ENCODE data around the gene VDAC2. TPM values are rescaled to one million over a fixed set of nuclear protein-coding genes. Genes with fewer than 3 reads are reported as not detected.

Gene VDAC2
- total and polyA plus RNA-seq, 5 donors = 362 to 429 (median 371) TPM

DNA sequence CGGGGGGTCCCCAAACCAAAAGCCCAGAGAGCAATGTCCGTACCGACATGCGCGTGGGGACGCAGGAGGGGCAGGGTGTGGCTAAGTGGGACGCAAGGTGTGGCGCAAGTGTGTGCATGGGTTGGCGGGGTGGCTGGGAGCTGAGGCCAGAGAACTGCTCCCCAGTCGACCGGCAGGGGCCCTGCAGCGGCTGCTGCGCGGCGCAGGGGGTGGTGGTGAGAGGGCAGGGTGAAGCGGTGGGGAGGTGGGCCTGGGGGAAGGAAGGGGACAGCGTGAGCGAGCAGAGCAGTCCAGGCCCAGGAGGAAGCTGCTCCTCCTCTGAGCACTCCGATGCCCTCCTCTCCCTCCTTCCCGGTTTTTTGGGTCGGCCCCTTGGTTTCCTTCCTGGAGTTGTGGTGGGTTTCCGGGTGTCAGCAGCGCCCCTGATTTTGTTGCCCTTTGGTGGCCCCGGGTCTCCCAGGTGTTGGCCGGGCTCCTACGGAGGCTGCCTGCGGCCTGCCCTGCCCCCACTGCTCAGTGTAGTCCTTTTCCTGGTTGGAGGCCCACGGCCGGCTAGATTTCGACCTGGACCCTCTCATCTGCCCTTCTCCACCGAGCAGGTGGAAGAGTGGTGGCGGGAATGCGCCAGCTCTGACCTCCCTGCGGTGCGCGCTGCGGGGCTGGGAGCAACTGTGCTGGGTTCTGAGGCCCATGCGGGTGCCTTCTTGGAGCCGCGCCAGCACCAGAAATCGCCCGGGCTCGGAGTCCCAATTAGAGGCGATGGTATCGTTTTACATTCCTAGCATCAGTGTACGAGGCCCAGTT is 65.7 kb downstream of the VDAC2 start:
- intact Hi-C loops (cut with DNase I) = no loop called here
- peak overlapping the region; percentile 27 for H3K4me3 ChIP-seq (ENCODE audit: low read length)
- no peaks in the 10 kb centered on the region for H3K27me3 ChIP-seq (ENCODE audit: control insufficient read depth, insufficient read depth)
- no peak overlapping the region for H3K27ac ChIP-seq (ENCODE audit: low read length)
- ATAC-seq (peak; percentile 52 to 83), DNase-seq (peak; percentile 38 to 70 (median 64))
- WGBS = 42% methylated on average over 46 of the region's 46 CpGs
- H3K4me1 ChIP-seq (ENCODE audit: control insufficient read depth, insufficient read depth, low read length) = no peaks in the 10 kb centered on the region
- H3K9me3 ChIP-seq (ENCODE audit: control insufficient read depth, low read length) = no peaks in the 10 kb centered on the region

DNA sequence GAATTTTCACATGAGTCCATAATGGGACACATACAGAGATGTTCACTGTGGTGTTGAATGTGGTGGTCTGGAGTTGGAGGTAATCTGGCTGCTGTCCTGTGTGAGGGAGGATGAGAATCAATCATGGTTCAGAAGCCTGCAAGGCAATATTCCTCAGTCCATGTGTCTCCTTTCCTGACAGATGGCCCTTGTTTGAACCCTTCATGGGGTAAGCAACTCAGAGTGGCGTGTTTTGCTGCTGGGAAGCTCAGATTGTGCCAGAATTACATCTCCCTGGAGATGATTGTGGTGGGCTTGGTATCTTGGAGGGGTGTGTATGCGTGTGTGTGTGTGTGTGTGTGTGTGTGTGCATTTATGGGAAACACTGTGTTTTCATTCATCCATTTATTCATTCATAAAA is 69.6 kb downstream of the VDAC2 start:
- no peak overlapping the region for H3K27ac ChIP-seq (ENCODE audit: low read length)
- H3K27me3 ChIP-seq (ENCODE audit: control insufficient read depth, insufficient read depth) = no peaks in the 10 kb centered on the region
- DNase-seq (no peak), ATAC-seq (no peak)
- H3K4me1 ChIP-seq (ENCODE audit: control insufficient read depth, insufficient read depth, low read length) = peaks cover 2% of the 10 kb centered on the region
- WGBS = 91% methylated on average over 2 of the region's 2 CpGs
- H3K9me3 ChIP-seq (ENCODE audit: control insufficient read depth, low read length) = no peaks in the 10 kb centered on the region
- intact Hi-C loops (cut with DNase I) = no loop called here
- no peak overlapping the region for H3K4me3 ChIP-seq (ENCODE audit: low read length)

Other genes starting within 250 kb of the VDAC2 start
- gene SAMD8, start 99.1 kb upstream of the VDAC2 start, total RNA-seq = 10 to 100 TPM; 21.4 to 26.7 (median 24.5) TPM
- 8.8 TPM for gene SAMD8, start 99.1 kb upstream of the VDAC2 start, polyA plus RNA-seq
- gene COMTD1, start 25.2 kb downstream of the VDAC2 start, total RNA-seq = 10 to 100 TPM; 17.3 to 24.3 (median 20.0) TPM
- 44.1 TPM for gene COMTD1, start 25.2 kb downstream of the VDAC2 start, polyA plus RNA-seq
- gene ZNF503, start 191.0 kb downstream of the VDAC2 start, total RNA-seq = 10 to 100 TPM; 13.2 to 14.6 (median 14.3) TPM
- 8.7 TPM for gene ZNF503, start 191.0 kb downstream of the VDAC2 start, polyA plus RNA-seq
- 10 to 100 TPM; 42.7 to 97.9 (median 55.1) TPM for gene LRMDA, start 220.8 kb downstream of the VDAC2 start, total RNA-seq
- gene LRMDA, start 220.8 kb downstream of the VDAC2 start, polyA plus RNA-seq = 48.8 TPM

Data from right cardiac atrium (tissue), 5 donors.